Karpas-422 (cell line): ENCODE data around the gene HLA-DPA1. TPM values are rescaled to one million over a fixed set of nuclear protein-coding genes. Genes with fewer than 3 reads are reported as not detected.
A peak's percentile ranks its signal among the peaks of the same experiment; 100 is the strongest.

Experiments used
- DNase-seq: peaks from one replicate; pipeline ENCODE4 v3.0.0-alpha.2; 2015
- H2AFZ ChIP-seq: fragments of 200-600 bp; sonication (generic); 2 replicates; pipeline ENCODE4 v1.6.1; 2014; ENCODE audit warnings: antibody characterized with exemption, low read length, mixed read lengths
- H3K27ac ChIP-seq: fragments of 200-600 bp; sonication (generic); 2 replicates; pipeline ENCODE4 v1.5.1; 2014; ENCODE audit warnings: mild to moderate bottlenecking, low read length, moderate library complexity
- H3K27me3 ChIP-seq: fragments of 200-600 bp; sonication (generic); 2 replicates; pipeline ENCODE4 v1.6.1; 2014; ENCODE audit warnings: low read length, mixed read lengths
- H3K36me3 ChIP-seq: fragments of 200-600 bp; sonication (generic); 2 replicates; pipeline ENCODE4 v1.6.1; 2014; ENCODE audit warnings: low read length, mixed read lengths; ENCODE audit not compliant: insufficient read depth
- H3K4me1 ChIP-seq: fragments of 200-600 bp; sonication (generic); 2 replicates; pipeline ENCODE4 v1.6.1; 2014; ENCODE audit warnings: mild to moderate bottlenecking, low read length, mixed read lengths
- H3K4me2 ChIP-seq: fragments of 200-600 bp; sonication (generic); 2 replicates; pipeline ENCODE4 v1.6.1; 2014; ENCODE audit warnings: low read length, low read depth, mild to moderate bottlenecking; ENCODE audit not compliant: poor library complexity, severe bottlenecking
- H3K4me3 ChIP-seq: fragments of 200-600 bp; sonication (generic); 2 replicates; pipeline ENCODE4 v1.5.1; 2014; ENCODE audit warnings: mild to moderate bottlenecking, antibody characterized with exemption, low read length, mixed read lengths
- H3K79me2 ChIP-seq: fragments of 200-600 bp; sonication (generic); 2 replicates; pipeline ENCODE4 v1.6.1; 2014; ENCODE audit warnings: mild to moderate bottlenecking, low read length, mixed read lengths
- H3K9ac ChIP-seq: fragments of 200-600 bp; sonication (generic); 2 replicates; pipeline ENCODE4 v1.6.0; 2014; ENCODE audit warnings: low read length
- H3K9me2 ChIP-seq: fragments of 200-600 bp; sonication (generic), shearing (Covaris generic); replicated peaks from 2 replicates; pipeline ENCODE4 v1.6.0; 2014; ENCODE audit warnings: mild to moderate bottlenecking, low read length, moderate library complexity; ENCODE audit not compliant: insufficient read depth
- H3K9me3 ChIP-seq: fragments of 300-700, 200-600 bp; sonication (generic); 2 replicates; pipeline ENCODE4 v1.6.1; 2014; ENCODE audit warnings: low read length, mixed read lengths
- H4K20me1 ChIP-seq: fragments of 200-600 bp; sonication (generic); 2 replicates; pipeline ENCODE4 v1.6.1; 2014; ENCODE audit warnings: mild to moderate bottlenecking, antibody characterized with exemption, low read length, low read depth; ENCODE audit not compliant: insufficient read depth
- total RNA-seq: library from RNA; depleted of rRNA; stranded (reverse); fragments of >200 nt; shearing (Covaris generic); gene quantifications from 2 replicates; pipeline ENCODE4 v1.2.3, GENCODE V29; 2014; ENCODE audit warnings: low replicate concordance; rRNA removed

Gene HLA-DPA1
- 571 and 780 TPM in 2 replicates for total RNA-seq

- peak within 1 kb of the TSS; percentile 85 for H3K27ac ChIP-seq
- H3K36me3 ChIP-seq, result peaks cover 30% of the 10 kb centered on the region
- H3K9ac ChIP-seq, result peak within 1 kb of the TSS; percentile 94
- peaks cover 61% of the 10 kb centered on the region for H3K4me1 ChIP-seq
- H3K4me2 ChIP-seq, result peak within 1 kb of the TSS; percentile 95
- no peaks in the 10 kb centered on the region for H3K9me3 ChIP-seq
- 0 out of 2 replicates have a peak within 1 kb of the TSS, but pooled peaks have one; percentile 18 for H2AFZ ChIP-seq
- DNase-seq, result peak; percentile 96
- no peaks in the 10 kb centered on the region for H3K27me3 ChIP-seq
- peak within 1 kb of the TSS; percentile 79 for H3K4me3 ChIP-seq
- H4K20me1 ChIP-seq, result no peaks in the 10 kb centered on the region; the same call in 1 of the 2 replicates
- H3K79me2 ChIP-seq, result peaks cover 59% of the 10 kb centered on the region
- H3K9me2 ChIP-seq, result no peaks in the 10 kb centered on the region
These were observed at the start of gene HLA-DPA1 for GRCh38 chr6:33073431-33073871. HLA-DPA1 (minus strand) TSS chr6:33073649.

DNA sequence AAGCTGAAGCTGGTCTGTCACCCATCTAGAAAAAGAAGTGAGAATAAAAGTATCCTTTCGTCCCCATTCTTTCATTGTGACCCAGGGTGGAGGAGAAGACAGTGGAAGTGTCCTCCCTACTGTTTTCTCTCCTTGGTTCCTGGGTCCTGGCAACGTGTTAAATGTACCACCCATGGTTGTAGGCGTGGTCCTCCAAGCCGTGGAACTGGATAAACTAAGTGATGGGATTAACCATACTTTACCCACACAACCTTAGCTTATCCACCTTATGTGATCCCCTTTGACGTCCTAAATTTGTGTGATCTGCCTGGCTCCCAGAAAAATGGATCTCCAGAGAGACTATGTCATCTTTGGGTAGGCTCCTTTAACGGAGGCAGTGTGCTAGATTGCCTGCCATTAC, 49.7 kb upstream of the HLA-DPA1 start:
- Histone ChIP-seq H3K9me2 (no peaks in the 10 kb centered on the region), H3K79me2 (no peaks in the 10 kb centered on the region), H3K4me2 (no peak overlapping the region), H4K20me1 (no peaks in the 10 kb centered on the region), H3K27me3 (peaks cover 4% of the 10 kb centered on the region; the same call in 1 of the 2 replicates), H3K9ac (no peak overlapping the region), H3K27ac (no peak overlapping the region), H3K36me3 (no peaks in the 10 kb centered on the region), H3K4me3 (no peak overlapping the region), H2AFZ (no peak overlapping the region), H3K9me3 (peaks cover 3% of the 10 kb centered on the region; the same call in 1 of the 2 replicates), H3K4me1 (peaks cover 16% of the 10 kb centered on the region)
- no peak for DNase-seq

GRCh38 chr6:33120001-33120400, 46.6 kb upstream of the HLA-DPA1 start:
- Histone ChIP-seq H3K27me3 (peaks cover 4% of the 10 kb centered on the region; the same call in 1 of the 2 replicates), H4K20me1 (no peaks in the 10 kb centered on the region), H3K27ac (no peak overlapping the region), H3K9ac (no peak overlapping the region), H3K79me2 (no peaks in the 10 kb centered on the region), H2AFZ (no peak overlapping the region), H3K9me2 (no peaks in the 10 kb centered on the region), H3K36me3 (no peaks in the 10 kb centered on the region), H3K9me3 (peaks cover 3% of the 10 kb centered on the region; the same call in 1 of the 2 replicates), H3K4me1 (peaks cover 22% of the 10 kb centered on the region), H3K4me2 (no peak overlapping the region), H3K4me3 (no peak overlapping the region)
- DNase-seq, result no peak

GRCh38 chr6:33118525-33119123, 45.2 kb upstream of the HLA-DPA1 start:
- peak; percentile 88 for DNase-seq
- Histone ChIP-seq H4K20me1 (no peaks in the 10 kb centered on the region), H3K4me1 (peaks cover 26% of the 10 kb centered on the region), H3K9me2 (no peaks in the 10 kb centered on the region), H3K27me3 (peaks cover 4% of the 10 kb centered on the region; the same call in 1 of the 2 replicates), H3K36me3 (no peaks in the 10 kb centered on the region), H3K9me3 (no peaks in the 10 kb centered on the region; the same call in 1 of the 2 replicates), H3K79me2 (no peaks in the 10 kb centered on the region), H3K4me2 (no peak overlapping the region), H3K4me3 (no peak overlapping the region), H3K9ac (no peak overlapping the region), H2AFZ (no peak overlapping the region), H3K27ac (no peak overlapping the region)

DNA sequence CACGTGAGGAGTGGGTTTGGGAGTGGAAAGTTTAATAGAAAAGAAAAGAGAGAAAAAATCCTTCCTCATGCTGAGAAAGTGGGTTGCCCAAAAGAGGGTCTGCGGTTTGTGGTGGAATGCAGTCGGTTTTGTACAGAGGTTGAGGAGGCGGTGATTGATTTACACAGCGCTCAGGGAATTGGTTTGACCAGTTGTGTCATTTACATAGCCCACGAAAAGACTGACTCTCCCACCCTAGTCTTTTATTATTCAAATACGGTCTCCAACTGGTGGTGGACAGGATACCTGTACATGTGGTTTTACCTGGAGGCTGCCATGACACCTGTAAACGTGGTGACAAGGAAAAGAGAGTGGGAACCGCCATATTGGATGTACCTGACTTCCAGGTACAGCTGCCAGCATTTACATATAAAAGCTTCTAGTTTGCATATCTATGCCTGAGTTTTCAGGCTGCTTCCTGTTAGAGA, 44.4 kb upstream of the HLA-DPA1 start:
- Histone ChIP-seq H3K9ac (no peak overlapping the region), H3K9me3 (no peaks in the 10 kb centered on the region), H3K4me3 (no peak overlapping the region), H3K27ac (no peak overlapping the region), H3K36me3 (no peaks in the 10 kb centered on the region), H3K4me2 (no peak overlapping the region), H3K27me3 (no peaks in the 10 kb centered on the region), H3K9me2 (no peaks in the 10 kb centered on the region), H3K4me1 (peaks cover 28% of the 10 kb centered on the region), H3K79me2 (no peaks in the 10 kb centered on the region), H4K20me1 (no peaks in the 10 kb centered on the region), H2AFZ (no peak overlapping the region)
- no peak for DNase-seq

GRCh38 chr6:33116841-33117711, 43.6 kb upstream of the HLA-DPA1 start:
- Histone ChIP-seq H3K9me2 (no peaks in the 10 kb centered on the region), H3K36me3 (no peaks in the 10 kb centered on the region), H3K9ac (no peak overlapping the region), H3K9me3 (no peaks in the 10 kb centered on the region), H3K27ac (no peak overlapping the region), H3K79me2 (no peaks in the 10 kb centered on the region), H2AFZ (no peak overlapping the region), H4K20me1 (no peaks in the 10 kb centered on the region), H3K4me1 (peaks cover 28% of the 10 kb centered on the region), H3K4me3 (no peak overlapping the region), H3K4me2 (no peak overlapping the region), H3K27me3 (no peaks in the 10 kb centered on the region)
- no peak for DNase-seq

GRCh38 chr6:33116417-33116816, 43.0 kb upstream of the HLA-DPA1 start:
- no peak for DNase-seq
- no peaks in the 10 kb centered on the region for H3K9me2 ChIP-seq
- H3K79me2 ChIP-seq, result no peaks in the 10 kb centered on the region
- H3K4me2 ChIP-seq, result no peak overlapping the region
- no peak overlapping the region for H3K27ac ChIP-seq
- H4K20me1 ChIP-seq, result no peaks in the 10 kb centered on the region
- no peak overlapping the region for H3K9ac ChIP-seq
- no peak overlapping the region for H3K4me3 ChIP-seq
- no peaks in the 10 kb centered on the region for H3K9me3 ChIP-seq
- no peak overlapping the region for H2AFZ ChIP-seq
- H3K4me1 ChIP-seq, result peaks cover 28% of the 10 kb centered on the region
- no peaks in the 10 kb centered on the region for H3K27me3 ChIP-seq
- H3K36me3 ChIP-seq, result no peaks in the 10 kb centered on the region

- DNase-seq, result peak; percentile 57
- H3K27ac ChIP-seq, result no peak overlapping the region
- no peak overlapping the region for H3K4me3 ChIP-seq
- H3K9me3 ChIP-seq, result no peaks in the 10 kb centered on the region
- peaks cover 28% of the 10 kb centered on the region for H3K4me1 ChIP-seq
- H4K20me1 ChIP-seq, result no peaks in the 10 kb centered on the region
- no peaks in the 10 kb centered on the region for H3K27me3 ChIP-seq
- no peak overlapping the region for H3K9ac ChIP-seq
- H3K79me2 ChIP-seq, result no peaks in the 10 kb centered on the region
- H3K9me2 ChIP-seq, result no peaks in the 10 kb centered on the region
- peak overlapping the region; percentile 12 for H3K4me2 ChIP-seq
- no peaks in the 10 kb centered on the region for H3K36me3 ChIP-seq
- no peak overlapping the region for H2AFZ ChIP-seq
These were observed 41.0 kb upstream of the HLA-DPA1 start for GRCh38 chr6:33114406-33114805.
